ENCODE results near the gene USP6NL.

Gene USP6NL

DNA sequence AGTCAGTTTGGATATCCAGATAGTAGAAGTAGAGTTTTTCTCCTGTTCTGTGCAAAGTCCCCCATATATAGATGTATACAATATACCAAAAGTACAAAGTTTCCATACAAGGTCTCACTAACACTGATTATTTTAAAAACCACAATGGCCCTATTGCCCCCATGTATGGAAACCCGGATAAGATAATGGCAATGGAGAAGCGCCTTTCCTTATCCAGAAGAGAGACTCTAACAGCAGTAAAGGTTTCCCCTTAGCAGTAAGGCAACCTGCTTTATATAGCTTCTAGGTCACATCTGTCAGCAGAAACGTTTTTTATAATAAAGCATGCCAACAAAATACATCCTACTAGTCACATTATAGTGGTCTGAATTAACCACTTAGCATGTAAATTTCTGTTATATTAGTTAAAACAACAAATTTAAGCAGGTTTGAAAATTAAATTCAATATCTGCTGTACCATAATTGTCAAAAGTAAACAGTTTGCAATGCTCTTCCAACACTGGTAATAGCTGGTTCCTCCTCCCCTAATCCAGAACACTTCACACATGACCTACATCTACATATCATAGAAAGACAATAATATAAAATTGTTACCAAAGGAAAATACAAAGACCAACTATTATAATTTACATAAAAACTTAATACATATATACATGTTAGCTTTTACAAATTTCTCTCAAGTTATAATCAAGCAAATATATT is 22.4 kb downstream of the USP6NL start:
- no peak for DNase-seq

- DNase-seq: no peak
These were observed 23.7 kb downstream of the USP6NL start for GRCh38 chr10:11587722-11588259.

- DNase-seq: no peak
These were observed 25.3 kb downstream of the USP6NL start for GRCh38 chr10:11586170-11586569.

DNA sequence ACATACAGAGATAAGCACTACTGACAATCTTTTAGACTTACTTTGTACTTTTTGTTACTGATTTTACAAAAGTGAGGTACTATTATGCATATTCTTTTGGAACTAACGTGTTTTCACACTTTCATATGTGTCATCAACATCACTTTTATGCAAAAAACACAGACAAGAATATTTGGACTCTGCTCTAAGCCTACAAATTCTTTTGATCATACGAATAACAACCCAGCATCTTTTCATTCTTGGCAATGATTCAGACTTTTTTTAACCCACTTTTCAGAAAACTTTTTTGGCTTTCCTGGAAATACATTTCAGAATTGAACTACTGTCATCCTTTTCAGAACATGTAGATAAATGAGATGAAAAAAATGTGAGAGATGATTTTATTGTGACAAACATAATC is 30.2 kb downstream of the USP6NL start:
- DNase-seq: no peak

DNA sequence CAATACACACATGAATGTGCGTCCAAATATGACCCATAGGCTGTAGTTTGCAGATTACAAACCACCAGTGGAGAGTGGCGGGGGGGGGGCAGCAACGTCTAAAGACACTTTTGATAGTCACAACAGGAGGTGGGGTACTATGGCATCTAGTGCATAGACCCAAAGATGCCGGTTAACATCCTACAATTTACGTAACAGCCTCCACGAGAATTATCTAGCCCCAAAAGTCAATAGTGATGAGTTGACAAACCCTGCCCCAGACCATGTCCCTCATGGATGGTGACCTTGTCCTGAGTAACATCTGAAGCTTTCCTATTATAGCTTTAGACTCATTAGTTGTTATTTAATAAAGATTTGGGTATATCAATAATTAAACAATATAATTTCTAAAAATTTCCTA is 31.6 kb downstream of the USP6NL start:
- DNase-seq: no peak

- no peak for DNase-seq
These were observed 32.6 kb downstream of the USP6NL start for GRCh38 chr10:11578802-11579255.

GRCh38 chr10:11576092-11576809 is 35.2 kb downstream of the USP6NL start:
- DNase-seq: no peak

GRCh38 chr10:11573497-11573896 is 38.0 kb downstream of the USP6NL start:
- no peak for DNase-seq

DNA sequence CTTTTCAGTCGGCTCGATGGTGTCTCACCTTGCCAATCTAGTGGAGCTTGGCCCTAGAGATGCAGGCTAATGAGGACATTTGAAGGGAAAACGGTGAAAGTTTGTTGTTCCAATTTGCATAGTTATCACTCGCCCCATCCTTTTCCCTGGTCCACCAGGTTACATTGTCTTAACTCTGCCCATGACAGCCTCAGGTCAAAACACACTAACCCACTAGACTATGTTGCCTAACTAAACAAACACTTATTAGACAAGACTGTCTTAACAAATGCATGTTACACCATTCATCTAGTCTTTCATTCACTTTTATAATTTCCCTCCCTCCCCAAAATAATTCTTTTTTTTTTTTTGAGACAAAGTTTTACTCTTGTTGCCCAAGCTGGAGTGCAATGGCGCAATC is 40.7 kb downstream of the USP6NL start:
- DNase-seq: no peak

- no peak for DNase-seq
These were observed 42.0 kb downstream of the USP6NL start for GRCh38 chr10:11569471-11569870.

- DNase-seq: no peak
These were observed 42.9 kb downstream of the USP6NL start for GRCh38 chr10:11568578-11568977.

DNA sequence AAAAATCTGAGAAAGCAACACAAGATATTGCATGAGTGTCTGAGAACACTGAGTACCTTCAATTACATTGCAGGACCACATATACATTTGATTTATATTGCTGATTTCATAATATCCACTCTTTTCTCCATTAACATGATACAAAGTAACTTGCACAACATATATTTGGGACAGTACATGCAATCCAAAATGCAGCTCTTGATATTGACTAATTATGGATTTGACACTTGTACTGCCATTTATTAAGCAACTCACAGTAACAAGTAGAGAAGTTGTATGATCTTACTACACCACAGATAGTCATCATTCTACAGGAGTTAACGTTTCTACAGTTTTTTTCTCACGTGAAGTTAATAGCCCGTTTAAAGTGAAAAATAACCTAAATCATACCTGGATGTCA is 46.7 kb downstream of the USP6NL start:
- no peak for DNase-seq

DNA sequence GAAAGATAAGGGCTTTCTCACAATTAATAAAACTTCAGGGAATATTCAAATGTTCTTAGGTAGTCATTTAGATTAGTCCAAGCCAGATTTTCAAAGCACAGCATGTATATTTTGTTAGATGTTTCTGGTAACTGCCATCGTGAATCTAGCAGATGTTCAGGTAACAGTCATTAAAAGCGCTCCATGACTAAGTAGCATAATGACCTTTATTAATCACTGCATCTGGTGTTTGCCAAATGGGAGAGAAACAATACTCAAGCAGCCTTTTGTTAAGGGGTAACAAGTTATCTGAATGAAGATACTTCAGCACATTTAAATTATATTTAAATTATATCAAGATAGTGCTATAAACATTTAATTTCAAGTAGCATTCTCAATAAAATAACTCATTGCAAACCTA is 47.5 kb downstream of the USP6NL start:
- no peak for DNase-seq

DNA sequence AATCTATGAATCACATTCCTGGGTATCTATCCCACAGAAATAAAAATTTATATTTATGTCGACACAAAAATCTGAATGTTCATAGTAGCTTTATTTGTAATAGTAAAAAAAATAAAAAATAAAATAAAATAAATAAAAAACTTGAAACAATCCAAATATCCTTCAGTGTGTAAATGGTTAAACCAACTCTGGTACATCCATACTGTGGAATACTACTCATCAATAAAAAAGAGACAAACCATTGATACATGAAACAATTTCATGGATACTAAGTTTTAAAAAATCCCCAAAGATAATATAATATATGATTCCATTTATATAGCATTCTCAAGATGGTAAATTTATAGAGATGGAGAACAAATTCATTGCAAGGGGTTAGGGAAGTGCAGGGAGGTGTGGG is 48.6 kb downstream of the USP6NL start:
- DNase-seq: no peak

DNA sequence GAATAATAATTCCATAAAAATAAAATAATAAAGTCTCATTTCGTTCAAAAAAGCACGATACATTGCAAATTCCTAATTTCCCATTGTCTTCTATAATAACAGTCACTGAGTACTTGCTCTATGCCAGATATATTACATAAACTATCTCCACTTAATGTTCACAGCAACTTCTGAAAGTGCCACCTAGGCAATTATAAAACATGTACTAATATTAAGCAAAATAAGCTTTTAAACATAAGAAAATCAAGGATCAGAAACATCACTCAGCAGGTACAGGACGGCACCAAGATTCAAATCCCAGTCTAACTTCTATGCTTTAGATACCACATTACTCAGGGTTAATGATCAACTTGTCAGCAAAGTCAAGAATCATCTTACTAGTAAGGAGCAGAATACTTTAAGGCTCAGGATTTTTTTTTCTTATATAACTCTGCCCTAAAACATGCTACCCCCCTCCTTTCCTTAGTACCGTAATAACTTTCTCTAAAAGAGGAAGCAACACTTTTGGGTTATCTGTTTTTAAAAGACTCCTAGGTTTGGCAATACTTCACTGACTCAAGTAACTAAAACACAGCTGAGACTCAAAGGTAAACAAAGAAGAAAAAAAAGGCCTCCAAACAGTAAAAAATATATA is 51.3 kb downstream of the USP6NL start:
- no peak for DNase-seq

DNA sequence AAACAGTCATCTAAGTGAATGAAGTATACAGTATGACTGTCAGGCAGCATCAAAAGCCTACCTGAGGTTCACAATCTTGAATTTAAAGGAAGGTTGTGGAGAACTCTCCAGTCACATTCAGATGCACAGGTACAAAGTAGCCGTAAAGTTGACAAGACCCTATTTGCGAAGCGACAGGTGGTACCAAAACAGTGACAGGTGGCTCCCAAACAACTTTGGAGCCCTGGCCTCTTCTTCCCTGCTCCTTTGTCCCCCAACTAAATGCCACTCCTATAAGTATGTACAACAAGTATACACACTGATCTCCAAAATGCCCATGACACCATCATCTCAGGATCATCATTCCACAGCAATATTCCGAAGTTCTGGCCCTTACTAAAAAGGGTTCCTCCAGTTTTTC is 53.5 kb downstream of the USP6NL start:
- no peak for DNase-seq

GRCh38 chr10:11557513-11557912 is 53.9 kb downstream of the USP6NL start:
- DNase-seq: no peak

DNA sequence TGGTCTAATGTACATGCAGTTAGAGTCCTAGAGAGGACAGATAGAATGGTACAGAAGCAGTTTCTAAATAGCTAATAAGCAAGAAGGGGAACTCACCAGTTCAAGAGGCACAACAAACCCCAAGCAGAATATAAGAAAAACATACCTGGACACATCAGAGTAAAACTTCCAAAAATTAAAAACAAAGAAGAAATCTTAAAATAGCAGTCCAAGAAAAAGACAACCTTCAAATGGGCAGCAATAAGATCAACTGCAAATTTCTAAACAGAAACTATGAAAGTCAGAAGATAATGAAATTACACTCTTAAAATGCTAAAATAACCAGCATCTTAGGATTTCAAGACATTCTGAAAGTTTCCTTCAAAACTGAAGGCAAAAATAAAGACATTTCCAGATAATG is 55.9 kb downstream of the USP6NL start:
- DNase-seq: no peak

- no peak for DNase-seq
These were observed 57.6 kb downstream of the USP6NL start for GRCh38 chr10:11553773-11554381.

DNA sequence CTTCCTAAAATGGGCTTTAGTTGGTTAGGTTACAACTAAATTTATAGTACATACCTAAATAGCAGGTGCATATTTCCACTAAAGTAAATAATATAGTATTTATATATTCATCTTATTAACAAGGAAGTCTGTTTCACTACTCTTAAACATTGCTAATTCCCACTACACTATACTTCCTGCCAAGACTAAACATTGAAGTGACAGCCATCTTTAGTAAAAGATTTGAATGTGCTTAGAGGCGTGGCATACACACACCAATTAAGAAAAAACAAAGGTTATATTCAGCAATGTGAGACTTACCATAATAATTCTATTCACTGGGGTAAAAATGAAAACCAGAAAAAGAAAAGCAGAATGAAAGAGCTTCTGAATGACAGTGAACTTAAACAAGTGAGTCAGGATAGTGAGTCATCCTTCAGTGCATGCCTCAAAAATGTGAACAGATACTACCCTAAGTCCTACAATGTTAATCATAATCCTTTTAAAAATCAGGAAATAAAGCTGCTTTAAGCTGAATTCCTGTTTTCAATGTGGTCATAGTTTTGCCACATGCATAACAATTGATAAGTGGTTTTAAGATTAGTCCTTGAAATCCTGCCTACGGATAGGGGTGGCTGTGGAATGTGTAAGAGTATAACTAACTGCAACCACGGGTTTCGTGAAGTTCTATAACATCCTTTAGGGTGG is 59.4 kb downstream of the USP6NL start:
- no peak for DNase-seq

GRCh38 chr10:11551104-11551503 is 60.3 kb downstream of the USP6NL start:
- DNase-seq: no peak

GRCh38 chr10:11548768-11549099 is 62.7 kb downstream of the USP6NL start:
- DNase-seq: no peak
